CD1c-positive myeloid dendritic cell (primary cell): ENCODE data around the gene FBXL13.
"Not testable (repeated sequence)": the region's sequence is repeated elsewhere in the genome, so short reads cannot be mapped to it uniquely, and the experiment has no call there.

Source experiments
- DNase-seq: peaks from one replicate; pipeline ENCODE4 v3.0.0-alpha.2; 2016; ENCODE audit errors: extremely low spot score

Gene FBXL13

GRCh38 chr7:102819151-102819550, 255.4 kb downstream of the FBXL13 start:
- DNase-seq, result no peak

GRCh38 chr7:102817616-102818573, 256.7 kb downstream of the FBXL13 start:
- DNase-seq, result no peak

GRCh38 chr7:102814025-102814471, 260.5 kb downstream of the FBXL13 start:
- no peak for DNase-seq

GRCh38 chr7:102813191-102814024, 261.2 kb downstream of the FBXL13 start:
- no peak for DNase-seq

- peak; percentile 14 for DNase-seq
Measured at GRCh38 chr7:102811942-102812678, 262.5 kb downstream of the FBXL13 start.

- no peak for DNase-seq
Measured at GRCh38 chr7:102810916-102811315, 263.7 kb downstream of the FBXL13 start.

- DNase-seq, result no peak
Measured at GRCh38 chr7:102806613-102807012, 268.0 kb downstream of the FBXL13 start.

GRCh38 chr7:102795987-102796595, 278.5 kb downstream of the FBXL13 start:
- DNase-seq, result not testable (repeated sequence)

GRCh38 chr7:102794567-102794966, 280.0 kb downstream of the FBXL13 start:
- DNase-seq, result not testable (repeated sequence)

- not testable (repeated sequence) for DNase-seq
Measured at GRCh38 chr7:102791831-102792230, 282.8 kb downstream of the FBXL13 start.

- not testable (repeated sequence) for DNase-seq
Measured at GRCh38 chr7:102791367-102791766, 283.2 kb downstream of the FBXL13 start.

GRCh38 chr7:102790364-102791100, 284.1 kb downstream of the FBXL13 start:
- DNase-seq, result not testable (repeated sequence)

- DNase-seq, result not testable (repeated sequence)
Measured at GRCh38 chr7:102788770-102789169, 285.8 kb downstream of the FBXL13 start.

- DNase-seq, result not testable (repeated sequence)
Measured at GRCh38 chr7:102780926-102781325, 293.7 kb downstream of the FBXL13 start.

- DNase-seq, result not testable (repeated sequence)
Measured at GRCh38 chr7:102778663-102779062, 295.9 kb downstream of the FBXL13 start.

GRCh38 chr7:102776217-102776616, 298.4 kb downstream of the FBXL13 start:
- not testable (repeated sequence) for DNase-seq

- not testable (repeated sequence) for DNase-seq
Measured at GRCh38 chr7:102770467-102770866, 304.1 kb downstream of the FBXL13 start.

GRCh38 chr7:102769657-102770192, 304.9 kb downstream of the FBXL13 start:
- not testable (repeated sequence) for DNase-seq

GRCh38 chr7:102763295-102763905, 311.2 kb downstream of the FBXL13 start:
- DNase-seq, result not testable (repeated sequence)
